HG03103 (cell line): ENCODE data around the gene POU6F2.

Experiments used
- ATAC-seq: cut with Tn5 transposase; IDR thresholded peaks from one replicate; pipeline ENCODE4 v1.9.1; 2021; ENCODE audit warnings: low read depth; ENCODE audit not compliant: unreplicated experiment

The POU6F2 gene

DNA sequence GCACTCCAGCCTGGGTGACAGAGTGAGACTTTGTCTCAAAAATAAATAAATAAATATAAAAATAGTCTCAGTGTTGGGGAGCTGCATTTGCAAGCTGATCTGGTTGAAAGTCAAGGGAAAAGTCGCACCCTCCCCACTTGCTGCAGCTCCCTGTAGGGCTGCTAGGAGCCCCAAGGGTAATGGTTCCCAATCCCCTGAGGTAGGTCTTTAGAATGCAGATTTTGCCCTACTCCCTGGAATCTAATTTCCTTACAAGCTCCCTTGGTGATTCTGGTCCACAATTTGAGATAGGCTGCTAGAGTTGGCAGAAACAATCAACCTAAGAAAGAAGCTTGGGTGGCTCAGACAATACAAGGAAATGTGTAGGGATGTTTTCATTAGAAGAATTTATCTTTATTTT lies 356.0 kb downstream of the POU6F2 start:
- no peak for ATAC-seq

DNA sequence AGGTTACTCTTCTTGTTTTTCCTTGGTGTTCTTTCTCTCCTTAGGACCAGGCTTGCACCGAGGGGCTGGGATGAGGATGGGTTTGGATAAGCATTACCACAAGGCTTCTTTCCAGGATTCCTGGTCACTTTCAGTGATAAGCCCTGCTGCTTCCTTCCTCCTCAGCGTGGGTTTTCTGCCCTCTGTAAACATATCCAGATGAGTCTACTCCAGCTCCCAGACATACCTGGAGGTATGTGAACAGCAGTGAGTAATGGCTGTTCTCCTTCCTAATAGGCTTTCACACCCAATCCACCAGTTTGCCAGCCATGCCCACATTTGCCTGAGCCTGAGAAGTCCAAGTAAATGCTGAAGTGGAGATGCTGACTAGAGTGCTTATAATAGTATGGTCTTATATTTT lies 358.7 kb downstream of the POU6F2 start:
- no peak for ATAC-seq

DNA sequence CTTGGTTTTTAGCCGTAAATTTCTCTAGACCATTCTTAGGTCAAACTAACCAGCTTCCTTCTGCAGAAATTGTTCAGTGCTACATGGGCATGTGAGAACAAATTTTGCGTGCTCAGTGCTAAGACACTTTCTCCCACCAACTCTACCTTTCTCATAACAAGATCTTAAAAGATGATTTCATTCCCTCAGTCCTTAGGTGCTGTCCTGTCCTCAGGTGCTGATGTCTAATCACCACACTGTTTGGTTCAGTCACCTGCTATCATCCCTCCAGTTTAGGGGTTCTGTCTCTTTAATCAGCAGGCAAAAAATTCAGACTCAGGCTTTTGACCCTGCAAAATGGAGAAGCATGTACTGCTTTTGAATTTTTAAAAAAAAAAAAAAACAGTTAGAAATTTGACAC lies 361.0 kb downstream of the POU6F2 start:
- no peak for ATAC-seq

DNA sequence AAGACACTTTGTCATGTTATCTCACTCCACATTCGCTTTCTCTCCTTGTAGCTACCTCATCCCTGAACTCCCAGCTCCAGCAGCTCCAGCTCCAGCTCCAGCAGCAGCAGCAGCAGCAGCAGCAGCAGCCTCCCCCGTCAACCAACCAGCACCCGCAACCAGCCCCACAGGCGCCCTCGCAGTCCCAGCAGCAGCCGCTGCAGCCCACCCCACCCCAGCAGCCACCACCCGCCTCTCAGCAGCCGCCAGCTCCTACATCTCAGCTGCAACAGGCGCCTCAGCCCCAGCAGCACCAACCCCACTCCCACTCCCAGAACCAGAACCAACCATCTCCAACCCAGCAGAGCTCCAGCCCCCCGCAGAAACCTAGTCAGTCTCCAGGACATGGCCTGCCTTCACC lies 361.9 kb downstream of the POU6F2 start:
- ATAC-seq, result no peak

DNA sequence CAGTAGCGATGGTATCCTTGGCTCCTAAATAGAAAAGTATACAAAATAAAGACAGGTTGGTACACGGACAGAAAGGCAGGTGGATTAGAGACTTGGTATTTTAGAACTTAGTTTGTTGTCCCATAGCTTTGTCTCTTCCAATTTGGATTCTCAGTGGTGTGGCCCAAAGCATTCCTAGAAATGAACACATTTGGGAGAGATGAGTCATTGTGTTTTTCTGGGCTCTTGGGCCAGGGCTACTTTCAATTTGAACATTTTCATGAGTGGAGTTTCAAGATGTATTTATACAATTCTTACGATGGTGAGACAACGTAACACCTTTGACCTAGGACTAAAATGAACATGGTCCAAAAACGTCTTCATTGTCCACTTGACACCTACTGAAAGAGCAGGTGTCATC lies 363.4 kb downstream of the POU6F2 start:
- ATAC-seq, result no peak

DNA sequence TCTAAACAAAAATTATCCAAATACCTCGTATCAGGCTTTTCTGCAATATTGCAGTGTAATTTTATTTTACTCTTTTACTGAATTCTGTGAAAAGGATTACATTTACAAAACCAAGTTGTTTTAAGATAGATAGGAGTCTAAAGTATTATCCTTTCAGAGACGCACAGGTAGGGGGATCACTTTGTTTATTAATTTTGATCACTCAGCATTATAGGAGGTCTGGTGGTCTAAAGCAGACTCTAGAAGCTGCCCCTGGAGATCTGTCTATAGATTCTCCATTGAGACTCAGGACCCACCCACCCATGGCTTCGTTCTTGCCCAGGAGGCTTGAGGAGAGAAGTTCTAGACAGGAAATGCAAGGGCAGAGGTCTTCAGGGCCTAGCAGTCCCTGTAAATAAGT lies 365.1 kb downstream of the POU6F2 start:
- no peak for ATAC-seq

DNA sequence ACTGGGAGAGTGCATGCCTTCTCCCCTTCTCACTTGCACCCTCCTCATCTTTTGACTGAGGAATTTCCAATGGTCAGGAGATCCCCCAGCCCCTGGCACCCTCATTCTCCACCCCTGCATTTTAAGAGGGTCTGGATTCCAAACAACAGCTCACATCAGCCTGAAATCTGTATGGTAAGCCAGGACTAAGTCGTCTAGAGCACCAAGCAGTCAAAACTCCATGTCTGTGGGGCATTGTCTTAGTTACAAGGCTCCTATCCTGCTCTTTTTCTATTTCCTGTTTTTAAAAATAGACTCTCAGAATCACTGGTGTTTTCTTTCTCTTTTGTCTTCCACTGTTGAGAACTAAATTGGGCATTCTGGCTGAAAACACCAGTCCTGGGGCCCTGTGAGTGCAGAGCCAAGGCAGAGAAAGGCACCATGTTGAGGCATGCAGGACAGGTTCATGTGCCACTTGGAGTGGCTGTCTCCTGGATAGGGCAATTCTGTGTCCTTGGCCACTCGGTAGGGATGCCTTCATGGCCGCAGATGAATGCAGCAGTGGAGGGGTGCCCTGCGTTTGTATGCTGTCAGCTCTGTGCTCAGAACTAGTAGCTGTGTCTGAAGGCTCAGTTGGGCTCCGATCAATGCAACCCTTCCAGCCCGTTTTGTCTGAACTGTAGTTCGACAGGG lies 371.9 kb downstream of the POU6F2 start:
- ATAC-seq, result no peak

DNA sequence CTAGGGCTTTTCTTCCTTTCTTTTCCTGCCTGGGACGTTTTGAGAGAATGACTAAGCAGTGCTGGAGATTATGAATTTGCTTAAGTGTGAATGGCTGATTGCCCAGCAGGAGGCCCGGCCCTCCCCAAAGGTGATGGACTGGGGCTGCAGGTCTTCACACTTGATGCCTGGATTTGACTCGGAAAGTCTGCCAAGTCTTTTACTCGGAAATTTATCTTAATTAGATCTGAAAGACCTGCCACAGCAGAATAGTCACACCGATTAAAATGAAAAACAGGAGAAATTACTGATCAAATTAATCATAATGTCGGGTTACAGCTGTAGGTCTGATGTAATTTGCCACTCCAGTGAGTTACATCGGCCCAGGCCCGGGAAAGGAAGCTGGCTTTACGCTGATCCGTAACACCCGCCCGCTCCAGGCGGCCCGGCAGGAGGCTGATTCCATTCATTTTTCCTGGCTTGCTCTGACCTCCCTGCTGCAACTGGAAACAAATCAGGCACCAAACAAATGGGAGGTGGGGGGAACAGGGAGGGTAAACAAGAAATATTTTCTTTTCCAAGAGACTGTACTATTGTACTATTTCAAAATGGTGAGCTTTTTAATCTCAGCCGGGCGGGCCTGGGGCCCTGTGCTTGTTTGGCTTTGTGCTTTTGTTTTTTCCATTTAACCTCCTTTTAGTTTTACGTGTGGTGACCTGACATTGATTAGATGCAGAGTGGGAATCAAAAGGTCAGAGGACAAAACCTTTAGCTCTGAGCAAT lies 376.1 kb downstream of the POU6F2 start:
- no peak for ATAC-seq

DNA sequence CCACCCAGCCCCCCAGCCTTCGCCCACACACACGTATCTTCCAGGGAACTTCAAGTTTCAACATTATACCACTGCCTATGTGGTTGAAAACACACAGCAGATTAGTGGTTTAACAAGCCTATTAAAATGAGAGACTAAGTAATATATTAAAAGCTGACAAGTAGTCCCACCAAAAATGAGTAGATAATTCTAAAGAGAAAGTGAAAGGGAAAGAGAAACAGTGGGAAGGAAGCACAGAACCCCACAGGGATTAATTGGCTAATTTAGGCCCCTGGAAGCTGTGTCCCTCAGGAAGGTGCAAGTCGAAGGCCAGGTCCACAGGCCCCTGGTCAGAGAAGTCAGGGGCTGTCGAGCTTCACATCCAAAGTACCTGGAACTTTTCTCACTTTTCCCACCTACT lies 378.0 kb downstream of the POU6F2 start:
- ATAC-seq, result no peak

DNA sequence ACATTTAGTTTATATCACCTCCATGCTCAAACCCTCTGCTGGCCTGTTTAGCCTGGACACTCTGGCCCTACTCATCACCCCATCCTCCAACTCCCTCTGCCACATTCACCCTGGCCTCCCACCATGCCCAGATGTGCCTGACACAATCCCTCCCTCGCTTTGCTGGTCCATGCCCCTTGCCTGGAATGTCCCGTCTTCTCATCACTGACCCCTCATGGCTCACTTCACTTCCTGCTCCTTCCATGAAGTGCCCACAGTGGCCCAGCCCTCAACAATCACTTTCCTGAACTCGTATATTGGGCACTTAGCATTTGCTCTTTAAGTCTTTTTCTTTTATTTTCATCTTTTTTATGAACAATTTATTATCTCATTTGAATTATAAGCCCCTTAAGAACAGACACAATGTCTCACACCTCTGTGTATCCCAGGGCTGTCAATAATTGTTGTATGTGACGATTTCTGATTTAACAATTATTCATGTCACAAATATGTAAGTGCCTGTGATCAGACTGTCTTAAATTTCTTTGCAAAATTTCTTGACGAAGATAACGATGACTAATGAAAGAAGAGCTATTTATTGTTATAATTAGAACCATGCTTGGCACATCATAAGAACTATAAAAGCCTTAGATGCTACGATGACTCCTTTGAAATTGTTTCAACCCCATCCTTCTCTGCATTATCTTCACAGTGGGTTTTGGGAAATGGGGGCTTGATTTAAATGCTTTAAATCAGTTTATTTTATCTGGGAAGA lies 378.6 kb downstream of the POU6F2 start:
- no peak for ATAC-seq

DNA sequence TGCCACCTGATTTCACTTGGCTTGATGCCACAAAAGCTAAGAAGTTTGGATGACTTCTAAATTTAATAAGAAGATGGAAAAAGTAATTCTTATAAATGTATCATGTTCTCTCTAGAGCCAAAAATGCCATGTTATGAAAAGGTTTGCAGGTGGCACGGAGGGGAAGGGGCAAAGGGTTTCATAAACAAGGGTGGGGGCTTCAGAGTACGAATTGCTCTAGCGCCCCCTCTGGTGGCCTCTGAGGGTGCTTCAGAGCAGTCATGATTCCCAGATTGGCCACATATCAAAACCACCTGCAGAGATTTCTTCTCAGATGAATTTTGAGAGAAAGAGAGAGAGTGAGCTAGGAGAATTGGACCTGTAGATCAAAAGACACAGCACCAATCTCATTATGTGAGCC lies 379.9 kb downstream of the POU6F2 start:
- no peak for ATAC-seq

DNA sequence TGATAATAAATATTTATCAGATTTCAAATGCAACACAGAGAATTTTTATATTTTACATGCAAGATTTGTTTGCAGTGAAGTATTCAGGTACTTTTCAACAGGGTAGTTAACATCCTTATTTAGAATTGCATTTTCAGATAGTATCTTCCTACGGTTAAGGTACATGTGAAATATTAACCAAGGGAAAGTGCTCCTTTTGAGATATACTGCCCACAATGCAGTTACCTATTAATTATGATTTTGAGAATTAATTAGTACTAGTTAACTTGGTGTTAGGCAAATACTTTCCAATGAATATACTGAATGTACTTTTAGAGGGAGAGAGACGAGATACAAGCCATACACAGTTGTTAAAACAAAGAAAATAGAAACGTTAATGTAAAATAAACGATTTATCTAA lies 382.3 kb downstream of the POU6F2 start:
- no peak for ATAC-seq

DNA sequence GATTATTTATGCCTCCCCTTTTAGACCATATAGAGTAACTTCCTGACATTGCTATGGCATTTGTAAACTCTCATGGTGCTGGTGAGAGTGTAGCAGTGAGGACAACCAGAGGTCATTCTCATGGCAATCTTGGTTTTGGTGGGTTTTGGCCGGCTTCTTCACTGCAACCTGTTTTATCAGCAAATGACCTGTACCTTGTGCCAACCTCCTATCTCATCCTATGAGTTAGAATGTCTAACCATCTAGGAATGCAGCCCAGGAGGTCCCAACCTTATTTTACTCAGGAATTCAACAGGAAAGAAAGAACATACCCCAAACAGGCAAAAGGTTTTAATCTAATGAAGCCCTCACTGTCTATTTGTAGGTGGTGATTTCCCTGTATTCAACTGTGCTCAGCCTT lies 383.1 kb downstream of the POU6F2 start:
- no peak for ATAC-seq

DNA sequence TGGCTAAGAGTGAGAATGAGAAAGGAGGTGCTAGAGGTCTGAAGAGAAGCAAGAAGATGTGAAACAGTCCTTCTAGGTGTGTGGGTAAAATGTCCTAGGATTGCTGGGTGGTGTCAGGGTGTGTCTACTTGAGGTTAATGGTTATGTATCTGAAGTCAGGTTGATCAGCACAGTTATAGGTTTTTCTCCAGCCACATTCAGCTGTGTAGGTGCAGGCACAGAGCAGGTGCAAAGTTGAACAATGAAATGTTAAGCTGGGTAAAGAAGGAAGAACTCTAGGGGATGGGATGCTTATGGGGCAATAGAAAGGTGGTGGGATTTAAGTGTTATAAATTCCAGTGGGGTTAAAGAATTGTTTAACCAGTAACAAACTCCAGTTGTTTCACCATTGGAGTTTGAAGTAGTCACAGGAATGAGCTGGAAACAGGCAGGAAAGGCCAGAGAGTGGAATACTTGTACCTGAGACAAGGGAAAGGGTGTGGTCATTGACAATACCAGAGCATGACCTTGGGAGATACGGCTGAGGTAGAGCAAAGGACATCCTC lies 388.1 kb downstream of the POU6F2 start:
- no peak for ATAC-seq

DNA sequence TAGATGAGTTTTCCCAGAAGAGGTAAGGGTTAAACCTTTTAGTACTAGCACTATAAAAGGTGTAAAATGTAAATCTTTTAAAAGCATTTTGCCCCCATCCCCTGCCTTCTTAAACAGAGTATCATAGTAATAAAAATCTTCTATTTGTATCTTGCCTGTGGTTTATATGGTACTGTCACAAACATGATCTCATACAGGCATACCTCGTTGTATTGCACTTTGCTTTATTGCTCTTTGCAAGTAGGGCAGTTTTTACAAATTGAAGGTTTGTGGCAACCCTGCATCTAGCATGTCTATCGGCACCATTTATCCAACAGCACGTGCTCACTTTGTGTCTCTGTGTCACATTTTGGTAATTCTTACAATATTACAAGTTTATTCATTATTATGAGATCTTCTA lies 389.7 kb downstream of the POU6F2 start:
- no peak for ATAC-seq

DNA sequence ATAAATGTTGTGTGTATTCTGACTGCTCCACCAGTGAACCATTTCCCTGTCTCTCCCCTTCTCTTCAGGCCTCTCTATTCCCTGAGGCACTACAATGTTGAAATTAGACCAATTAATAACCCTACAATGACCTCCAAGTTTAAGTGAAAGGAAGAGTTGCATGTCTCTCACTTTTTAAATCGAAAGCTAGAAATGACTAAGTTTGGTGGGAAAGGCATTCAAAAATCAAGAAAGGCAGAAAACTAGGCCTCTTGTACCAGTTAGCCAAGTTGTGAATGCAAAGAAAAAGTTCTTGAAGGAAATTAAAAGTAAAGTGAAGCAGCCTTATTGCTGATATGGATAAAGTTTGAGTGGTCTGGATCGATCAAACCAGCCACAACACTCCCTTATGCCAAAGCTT lies 390.2 kb downstream of the POU6F2 start:
- ATAC-seq, result no peak

DNA sequence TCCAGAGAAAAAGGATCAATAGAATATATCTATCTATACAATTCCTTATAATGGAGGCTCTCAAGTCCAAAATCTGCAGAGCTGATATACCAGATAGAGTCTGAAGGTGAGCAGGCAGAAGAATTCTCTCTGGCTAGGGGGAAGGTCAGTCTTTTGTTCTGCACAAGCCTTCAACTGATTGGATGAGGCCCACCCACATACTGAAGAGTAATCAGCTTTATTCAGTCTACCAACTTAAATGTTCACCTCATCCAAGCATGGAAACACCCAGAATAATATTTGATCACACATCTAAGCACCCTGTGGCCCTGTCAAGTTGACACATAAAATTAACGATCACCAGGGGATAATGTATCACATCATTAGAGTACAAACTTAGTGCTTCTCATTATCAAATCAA lies 394.7 kb downstream of the POU6F2 start:
- no peak for ATAC-seq

DNA sequence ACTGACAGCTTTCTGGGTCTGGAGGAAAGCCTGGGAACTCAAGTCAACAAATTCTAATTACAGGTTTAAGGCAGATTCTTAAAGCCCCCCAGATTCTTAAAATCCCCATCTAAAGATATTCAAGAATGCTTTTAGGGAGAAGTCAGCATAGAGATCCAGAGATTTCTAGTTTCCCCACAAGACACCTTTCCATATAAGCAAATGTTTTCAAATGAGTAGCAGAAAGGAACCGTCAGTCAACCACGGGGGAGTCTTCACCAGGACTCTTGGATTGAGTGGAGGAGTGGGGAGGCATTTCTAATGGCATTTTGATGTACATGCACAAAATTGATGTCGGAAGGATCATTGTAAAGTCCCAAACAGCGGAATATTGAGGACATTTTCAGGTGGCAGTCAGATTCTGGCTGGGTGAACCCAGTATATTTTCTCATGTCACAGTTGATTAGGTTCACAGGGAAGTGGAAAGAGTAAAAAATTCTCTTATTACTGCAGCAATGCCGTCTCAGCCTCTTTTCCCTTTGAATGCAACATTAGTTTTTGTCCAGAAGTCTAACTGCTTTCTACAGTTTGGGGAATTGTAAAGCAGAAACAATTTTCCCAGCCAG lies 396.8 kb downstream of the POU6F2 start:
- ATAC-seq, result no peak

DNA sequence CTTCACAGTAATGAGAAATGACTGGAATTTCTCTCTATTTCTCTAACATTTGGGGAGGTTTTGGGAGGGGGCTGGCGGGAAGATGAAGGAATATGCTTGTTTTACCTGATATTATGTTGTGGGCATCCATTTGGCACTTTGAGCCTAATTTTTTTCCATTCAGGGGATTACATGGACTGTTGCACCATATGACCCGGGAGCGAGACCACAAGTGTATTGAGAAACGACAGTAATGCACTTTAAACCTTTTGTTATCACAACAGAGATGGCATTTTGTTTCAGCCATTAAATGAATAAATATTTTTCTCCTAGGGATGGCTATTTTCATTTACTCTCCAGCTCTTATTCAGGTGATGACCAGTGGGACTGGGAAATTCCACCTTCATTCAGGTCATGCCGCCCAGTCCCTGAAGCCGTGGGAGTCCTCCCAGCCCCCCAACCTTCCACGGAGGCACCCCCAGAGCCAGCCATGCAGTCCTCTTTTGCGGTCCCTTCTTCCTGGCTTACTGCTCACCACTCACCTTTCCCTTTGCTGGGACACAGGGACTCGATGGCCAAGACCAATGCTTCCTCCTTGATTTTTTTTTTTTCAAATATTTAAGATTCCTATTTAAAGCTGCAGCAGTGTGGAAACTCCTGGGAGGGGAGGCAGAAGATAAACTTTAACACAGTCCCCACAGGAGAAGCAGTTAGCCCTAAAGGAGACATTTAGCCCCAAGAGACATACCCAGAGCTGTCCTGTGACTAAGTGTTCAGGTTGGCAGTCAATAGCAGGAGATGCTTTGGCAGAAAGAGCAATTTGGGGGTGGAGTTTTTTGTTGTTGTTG lies 397.6 kb downstream of the POU6F2 start:
- ATAC-seq, result no peak

DNA sequence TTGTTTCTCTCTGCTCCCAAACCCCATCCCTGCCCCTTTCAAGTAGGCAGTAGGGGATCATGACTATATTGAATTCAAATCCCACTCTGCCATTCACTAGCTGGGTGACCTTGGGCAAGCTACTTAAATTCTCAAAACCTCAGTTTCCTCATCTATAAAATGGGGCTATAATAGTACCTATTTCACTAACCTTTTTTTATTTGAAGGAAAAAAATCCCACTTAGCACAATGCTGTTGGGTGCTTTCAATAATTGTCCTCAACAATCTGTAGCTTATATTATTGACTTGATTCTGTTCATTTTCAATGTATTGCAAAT lies 398.1 kb downstream of the POU6F2 start:
- no peak for ATAC-seq
